HTR-8/SVneo (cell line): ENCODE results near the gene TAF11L2.
"Not testable (repeated sequence)": the region's sequence is repeated elsewhere in the genome, so short reads cannot be mapped to it uniquely, and the experiment has no call there.

ENCODE experiments used
- DNase-seq: peaks from one replicate; pipeline ENCODE4 v3.0.0; 2011; ENCODE audit warnings: low spot score, mixed read lengths; ENCODE audit not compliant: insufficient read length
- FAIRE-seq: peaks from 2 replicates; lab custom pipeline; 2011; peaks lifted over from hg19 to GRCh38; lab: Jason Lieb, UNC

The TAF11L2 gene

DNA sequence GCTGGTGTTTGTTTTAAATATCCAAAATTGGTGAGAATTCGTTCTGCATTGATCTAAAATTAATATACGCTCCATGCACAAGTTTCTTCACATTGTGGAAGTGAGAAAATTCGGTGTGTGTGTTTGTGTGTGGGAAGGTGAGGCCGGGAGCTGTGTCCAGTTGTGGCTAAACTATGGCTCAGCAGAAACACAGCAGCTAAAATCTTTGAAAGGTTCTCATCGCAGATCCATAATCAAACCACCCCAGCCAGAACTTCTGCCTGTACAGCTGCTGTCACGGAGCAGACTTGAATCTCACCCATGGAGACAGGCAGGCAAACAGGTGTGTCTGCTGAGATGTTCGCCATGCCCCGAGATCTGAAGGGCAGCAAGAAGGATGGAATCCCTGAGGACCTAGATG is at the start of gene TAF11L2:
Gene TAF11L2 (plus strand): TSS at position 301 of the 400 bp plus-strand sequence.
- DNase-seq, FAIRE-seq: not testable (repeated sequence)

DNA sequence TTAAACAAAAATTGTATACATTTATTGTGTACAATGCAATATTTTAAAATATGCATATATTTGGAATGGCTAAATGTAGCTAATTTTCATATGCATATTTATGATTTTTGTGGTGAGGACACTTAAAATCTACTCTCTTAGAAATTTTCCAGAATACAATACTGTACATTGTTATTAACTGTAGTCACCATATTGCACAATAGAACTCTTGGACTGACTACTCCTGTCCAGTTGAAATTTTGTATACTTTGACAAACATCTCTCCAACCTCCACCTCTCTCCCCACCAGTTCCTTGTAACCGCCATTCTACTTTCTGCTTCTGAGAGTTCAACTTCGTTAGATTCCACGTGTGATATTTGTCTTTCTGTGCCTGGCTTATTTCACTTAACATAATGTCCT is 49.2 kb upstream of the TAF11L2 start:
- FAIRE-seq = no peak
- no peak for DNase-seq

DNA sequence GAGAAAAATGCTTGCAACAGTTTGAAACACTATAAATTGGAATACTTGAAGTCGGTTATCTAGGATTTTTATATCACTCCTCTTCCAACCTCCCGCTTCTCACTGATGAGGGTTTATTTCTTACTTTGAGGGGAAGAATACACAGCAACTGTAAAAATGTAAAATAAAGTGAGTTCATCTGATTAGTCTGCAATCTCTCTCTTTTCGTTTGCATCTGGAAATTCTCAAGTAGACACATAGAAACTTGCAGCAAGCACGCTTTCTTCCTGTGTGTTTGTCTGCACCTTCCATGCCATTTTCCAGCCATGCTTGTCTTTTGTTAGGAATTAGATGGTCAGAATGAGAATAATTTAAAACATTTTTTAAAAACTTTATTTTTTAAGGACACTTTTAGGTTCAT is 45.1 kb upstream of the TAF11L2 start:
- FAIRE-seq (no peak), DNase-seq (no peak)

DNA sequence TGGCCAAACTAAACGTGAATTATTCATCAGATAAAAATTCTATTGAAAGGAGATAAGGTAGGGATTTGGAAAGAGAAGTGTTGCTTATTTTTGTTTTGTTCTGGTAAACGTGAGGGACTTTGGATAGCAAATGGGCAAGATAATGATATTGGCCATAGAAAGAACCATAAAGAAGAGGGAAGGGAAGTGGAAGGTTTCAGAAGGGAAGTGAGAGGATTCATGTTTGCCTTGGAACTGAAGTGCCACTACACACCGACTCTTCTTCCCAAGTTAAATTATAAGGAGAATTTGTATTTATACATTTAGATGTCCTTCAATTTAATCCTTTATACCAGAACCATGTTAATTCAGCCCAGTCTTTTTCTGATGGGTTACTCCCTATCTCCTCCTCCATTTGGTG is 42.1 kb upstream of the TAF11L2 start:
- DNase-seq = no peak
- FAIRE-seq = no peak

DNA sequence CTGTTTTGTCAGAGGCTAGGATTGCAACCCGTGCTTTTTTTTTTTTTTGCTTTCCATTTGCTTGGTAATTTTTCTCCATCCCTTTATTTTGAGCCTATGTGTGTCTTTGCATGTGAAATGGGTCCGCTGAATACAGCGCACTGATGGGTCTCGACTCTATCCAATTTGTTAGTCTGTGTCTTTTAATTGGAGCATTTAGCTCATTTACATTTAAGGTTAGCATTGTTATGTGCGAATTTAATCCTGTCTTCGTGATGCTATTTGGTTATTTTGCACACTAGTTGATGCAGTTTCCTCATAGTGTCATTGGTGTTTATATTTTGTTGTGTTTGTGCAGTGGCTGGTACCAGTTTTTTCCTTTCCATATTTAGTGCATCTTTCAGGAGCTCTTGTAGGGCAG is 36.2 kb upstream of the TAF11L2 start:
- DNase-seq (no peak), FAIRE-seq (no peak)

DNA sequence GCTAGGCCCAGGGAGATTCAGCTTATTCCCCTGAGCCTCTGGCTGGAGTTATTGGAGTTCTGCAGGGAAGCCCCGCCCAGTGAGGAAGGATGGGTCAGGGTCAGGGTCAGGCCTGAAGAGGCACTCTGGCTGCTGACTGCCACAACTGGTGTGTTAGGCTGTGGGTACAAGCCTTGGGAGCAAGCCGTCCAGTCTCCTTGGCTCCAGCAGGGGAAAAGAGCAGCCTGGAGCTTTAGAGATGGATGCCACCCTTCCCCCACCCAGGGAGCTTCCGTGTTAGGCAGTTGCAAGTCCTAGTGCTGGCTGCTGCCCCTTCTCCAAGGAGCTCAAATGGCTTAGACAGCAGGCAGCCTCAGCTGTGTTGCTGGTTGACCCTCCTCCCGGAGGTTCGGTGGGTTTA is 34.4 kb upstream of the TAF11L2 start:
- DNase-seq = no peak
- no peak for FAIRE-seq

DNA sequence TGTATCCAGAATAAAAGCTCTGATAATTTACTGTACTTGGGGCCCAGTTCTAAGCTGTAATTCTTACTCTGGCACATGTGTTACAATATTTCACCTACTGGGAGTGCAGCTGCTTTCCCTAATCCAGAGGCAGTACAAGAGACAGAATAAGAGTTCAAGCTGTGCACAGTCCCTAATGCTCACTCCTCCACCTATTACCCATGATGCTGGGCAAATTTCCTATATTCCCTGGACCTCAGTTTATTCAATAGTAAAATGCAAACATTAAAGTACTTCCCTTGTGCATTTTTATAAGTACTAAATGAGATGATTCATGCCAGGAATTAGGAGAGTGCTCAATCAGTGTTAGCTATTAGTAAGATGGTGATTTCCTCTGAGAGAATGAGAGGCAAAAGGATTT is 28.0 kb upstream of the TAF11L2 start:
- DNase-seq = no peak
- no peak for FAIRE-seq

DNA sequence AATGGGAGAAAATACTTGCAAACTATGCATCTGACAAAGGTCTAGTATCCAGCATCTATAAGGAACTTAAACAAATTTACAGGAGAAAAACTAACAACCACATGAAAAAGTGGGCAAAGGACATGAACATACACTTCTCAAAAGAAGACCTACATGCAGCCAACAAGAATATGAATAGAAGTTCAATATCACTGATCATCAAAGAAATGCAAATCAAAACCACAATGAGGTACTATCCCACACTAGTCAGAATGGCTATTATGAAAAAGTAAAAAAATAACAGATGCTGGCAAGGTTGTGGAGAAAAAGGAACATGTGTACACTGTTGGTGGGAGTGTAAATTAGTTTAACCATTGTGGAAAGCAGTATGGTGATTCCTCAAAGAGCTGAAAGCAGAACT is 23.0 kb upstream of the TAF11L2 start:
- FAIRE-seq, DNase-seq: not testable (repeated sequence)

DNA sequence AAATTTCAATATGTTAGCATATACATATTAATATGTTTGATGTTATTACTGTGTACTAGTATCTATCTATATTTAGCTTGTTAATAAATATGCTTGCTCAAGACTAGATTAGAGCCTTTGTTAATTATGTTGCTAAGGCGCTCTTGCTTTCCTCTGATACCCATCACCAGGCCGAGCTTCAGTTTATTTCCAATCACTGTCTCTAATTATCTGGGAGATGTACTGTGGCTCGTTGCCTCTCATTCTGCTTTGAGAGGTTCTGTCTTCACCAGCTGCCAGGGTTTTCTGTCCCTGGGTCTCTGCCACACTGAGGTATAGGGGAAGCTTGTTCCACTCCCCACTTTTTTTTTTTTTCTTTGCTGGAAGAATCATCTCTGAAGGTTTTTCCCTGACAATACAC is 21.0 kb upstream of the TAF11L2 start:
- FAIRE-seq = no peak
- DNase-seq = no peak

DNA sequence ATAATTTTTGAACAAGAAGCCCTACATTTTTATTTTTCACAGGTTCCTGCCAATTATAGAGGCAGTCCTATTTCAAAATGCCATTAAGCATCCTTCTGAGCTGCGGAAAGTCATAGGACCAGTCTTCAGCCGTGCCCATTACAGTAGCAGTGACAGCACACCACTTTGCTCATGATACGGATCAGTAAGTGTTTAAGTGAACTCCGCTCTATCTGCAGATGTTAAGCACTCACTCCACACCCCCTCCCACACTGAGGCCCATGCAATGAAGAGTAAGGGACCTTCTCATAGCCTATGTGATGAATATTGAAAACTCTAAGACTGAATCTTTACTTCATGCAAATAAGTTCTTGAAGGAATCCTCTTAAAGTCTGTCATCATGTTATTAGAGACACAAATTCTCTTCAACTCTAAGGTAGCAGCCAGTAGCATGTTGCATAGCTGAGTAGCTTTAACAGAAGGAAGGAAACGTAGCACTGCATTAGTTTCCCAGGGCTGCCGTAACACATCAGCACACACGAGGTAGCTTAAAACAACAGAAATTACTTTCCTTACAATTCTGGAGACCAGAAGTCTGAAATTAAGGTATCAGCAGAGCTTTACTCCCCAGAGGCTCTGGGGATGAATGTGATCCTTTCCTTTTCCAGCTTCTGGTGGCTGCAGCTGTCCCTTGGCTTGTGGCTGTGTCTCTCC is 20.3 kb upstream of the TAF11L2 start:
- FAIRE-seq (no peak), DNase-seq (no peak)

DNA sequence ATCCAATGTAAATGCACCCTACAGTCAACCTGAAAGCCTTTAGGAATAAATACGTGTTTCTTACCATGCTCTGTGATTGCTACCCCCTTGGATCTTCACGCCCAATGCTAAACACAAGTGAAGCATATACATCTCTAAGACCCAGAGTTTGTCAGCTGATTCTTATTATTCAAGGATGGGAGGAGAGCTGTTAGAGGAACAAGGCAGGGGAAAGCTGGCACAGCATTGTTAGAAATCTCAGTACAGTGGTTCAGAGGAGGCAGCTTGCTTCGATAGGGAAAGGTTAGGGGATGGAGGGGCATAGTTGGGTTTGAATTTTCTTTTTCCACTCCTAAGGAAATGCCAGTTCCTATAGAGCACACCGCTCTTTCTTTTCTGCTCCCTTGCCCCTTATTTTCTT is 16.7 kb upstream of the TAF11L2 start:
- DNase-seq = no peak
- FAIRE-seq = no peak

DNA sequence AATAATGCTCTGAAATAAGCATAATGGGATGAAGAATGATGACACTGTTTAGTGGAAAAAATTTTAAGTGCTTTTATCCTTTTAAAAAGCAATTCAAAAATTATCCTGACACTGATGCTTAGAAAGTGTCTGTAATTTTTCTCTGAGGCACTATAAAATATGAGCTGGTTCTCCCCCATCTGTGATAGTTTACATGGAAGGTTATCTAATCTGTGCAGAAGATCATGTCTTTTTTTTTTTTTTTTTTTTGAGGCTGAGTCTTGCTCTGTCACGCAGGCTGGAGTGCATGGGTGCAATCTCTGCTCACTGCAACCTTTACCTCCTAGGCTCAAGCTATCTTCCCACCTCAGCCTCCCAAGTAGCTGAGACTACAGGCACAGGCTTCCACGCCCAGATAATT is 15.2 kb upstream of the TAF11L2 start:
- DNase-seq (no peak), FAIRE-seq (no peak)

DNA sequence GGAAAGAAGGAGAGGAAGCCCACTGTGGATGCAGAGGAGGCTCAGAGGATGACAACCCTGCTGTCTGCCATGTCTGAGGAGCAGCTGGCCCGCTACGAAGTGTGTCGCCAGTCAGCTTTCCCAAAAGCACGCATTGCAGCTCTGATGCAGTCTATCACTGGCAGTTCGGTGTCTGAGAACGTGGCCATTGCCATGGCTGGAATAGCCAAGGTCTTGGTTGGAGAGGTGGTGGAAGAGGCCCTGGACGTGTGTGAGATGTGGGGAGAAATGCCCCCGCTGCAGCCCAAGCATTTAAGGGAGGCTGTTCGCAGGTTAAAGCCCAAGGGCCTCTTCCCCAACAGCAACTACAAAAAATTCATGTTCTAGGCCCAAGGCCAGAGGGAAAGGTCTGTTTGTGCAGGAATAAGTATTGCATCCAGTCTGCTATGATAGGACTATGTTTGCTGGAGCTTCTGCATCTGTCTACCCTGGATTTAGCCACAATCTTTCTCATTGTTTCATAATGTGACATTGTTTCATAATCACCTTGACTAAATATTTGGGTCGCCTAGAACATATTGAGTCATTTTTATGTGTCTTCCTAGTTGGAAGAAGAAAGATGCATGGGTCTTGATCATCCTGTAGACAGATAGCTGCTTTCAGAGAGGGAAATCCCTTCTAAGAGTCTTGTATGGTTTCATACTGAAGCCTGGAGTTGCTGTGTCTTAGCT is 11.4 kb upstream of the TAF11L2 start:
- peak; percentile 55 for FAIRE-seq
- DNase-seq = not testable (repeated sequence)

DNA sequence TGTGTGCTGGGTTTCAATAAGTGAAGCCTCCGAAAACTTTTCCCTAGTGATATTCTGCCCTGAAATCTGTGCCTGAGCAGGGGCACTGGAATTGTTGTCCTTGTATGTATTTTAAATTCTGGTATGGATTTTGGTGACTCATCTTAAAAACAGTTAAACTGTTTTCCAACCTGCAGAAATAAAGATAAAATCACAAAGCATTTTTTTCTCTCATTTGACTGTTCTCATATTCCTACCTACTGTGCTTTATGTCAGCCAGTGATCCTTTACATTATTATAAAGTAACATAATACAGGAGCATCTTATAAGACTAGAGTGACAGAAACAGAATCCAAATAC is 10.9 kb upstream of the TAF11L2 start:
- FAIRE-seq (no peak), DNase-seq (no peak)

DNA sequence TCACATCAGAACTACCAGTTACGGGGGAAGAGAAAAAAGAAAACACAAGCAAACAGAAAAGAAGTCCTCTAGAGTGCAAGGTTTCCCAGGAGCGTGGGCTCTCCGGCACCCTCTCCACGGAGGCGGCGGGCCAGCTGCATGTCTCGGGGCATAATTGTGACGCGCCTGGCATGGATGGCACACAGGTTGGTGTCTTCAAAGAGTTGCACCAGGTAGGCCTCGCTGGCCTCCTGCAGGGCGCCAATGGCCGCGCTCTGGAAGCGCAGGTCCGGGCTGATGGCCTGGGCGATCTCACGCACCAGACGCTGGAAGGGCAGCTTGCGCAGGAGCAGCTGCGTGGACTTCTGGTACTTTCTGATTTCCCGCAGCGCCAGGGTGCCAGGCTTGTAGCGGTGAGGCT is 6.8 kb upstream of the TAF11L2 start:
- FAIRE-seq = peak; percentile 75
- DNase-seq = not testable (repeated sequence)

DNA sequence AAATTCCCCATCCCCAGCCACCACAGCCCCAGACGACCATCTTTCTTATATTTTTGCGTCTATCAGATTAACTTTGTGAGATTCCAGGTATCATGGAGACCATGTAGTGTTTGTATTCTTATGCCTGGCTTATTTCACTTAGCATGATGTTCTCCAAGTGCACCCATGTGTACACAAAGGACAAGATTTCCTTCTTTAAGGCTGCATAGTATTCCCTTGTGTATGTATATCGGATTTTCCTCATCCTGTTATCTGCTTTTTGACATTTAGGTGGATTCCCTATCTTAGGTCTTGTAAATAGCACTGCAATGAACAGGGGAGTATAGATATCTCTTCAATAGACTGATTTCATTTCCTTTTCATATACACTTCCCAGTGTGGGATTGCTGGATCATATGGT is 5.3 kb upstream of the TAF11L2 start:
- DNase-seq = no peak
- FAIRE-seq = peak; percentile 9

DNA sequence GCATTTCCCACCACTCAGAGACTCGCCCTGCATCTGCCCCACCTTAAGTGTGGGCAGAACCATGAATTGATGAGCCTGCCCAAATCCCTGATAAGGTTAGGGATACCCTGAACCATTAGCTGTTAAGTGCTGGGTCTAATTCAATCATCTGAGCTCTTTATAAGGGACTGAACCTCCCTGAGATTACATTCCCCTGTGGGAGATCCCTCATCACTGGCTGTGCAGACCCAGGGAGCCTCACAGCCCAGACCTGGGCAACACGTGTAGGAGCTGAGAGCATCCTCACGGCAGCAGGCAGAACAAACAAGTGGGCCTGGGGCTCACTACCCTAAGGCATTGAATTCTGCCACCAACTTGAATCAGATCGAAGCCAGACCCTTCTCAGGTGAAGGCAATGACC is 585 bp upstream of the TAF11L2 start:
- DNase-seq (no peak), FAIRE-seq (no peak)

DNA sequence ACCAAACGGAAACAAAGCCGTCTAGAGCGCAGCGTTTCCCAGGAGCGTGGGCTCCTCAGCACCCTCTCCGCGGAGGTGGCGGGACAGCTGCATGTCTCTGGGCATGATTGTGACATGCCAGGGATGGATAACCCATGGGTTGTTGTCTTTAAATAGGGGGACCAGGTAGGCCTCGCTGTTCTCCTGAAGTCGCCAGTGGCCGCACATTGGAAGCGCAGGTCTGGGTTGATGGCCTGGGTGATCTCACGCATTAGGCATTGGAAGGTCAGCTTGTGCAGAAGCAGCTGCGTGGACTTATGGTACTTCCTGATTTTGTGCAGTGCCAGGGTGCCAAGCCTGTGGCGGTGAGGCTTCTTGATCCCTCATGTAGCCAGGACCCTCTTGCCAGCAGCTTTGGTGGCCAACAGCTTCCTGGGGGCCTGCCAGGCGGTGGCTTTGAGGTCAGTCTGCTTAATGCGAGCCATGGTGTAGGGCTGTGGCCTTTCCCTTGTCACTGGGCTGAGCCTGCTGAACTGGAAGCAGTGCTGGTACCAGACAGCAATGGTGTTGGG is 13.8 kb downstream of the TAF11L2 start:
- DNase-seq (no peak), FAIRE-seq (no peak)

DNA sequence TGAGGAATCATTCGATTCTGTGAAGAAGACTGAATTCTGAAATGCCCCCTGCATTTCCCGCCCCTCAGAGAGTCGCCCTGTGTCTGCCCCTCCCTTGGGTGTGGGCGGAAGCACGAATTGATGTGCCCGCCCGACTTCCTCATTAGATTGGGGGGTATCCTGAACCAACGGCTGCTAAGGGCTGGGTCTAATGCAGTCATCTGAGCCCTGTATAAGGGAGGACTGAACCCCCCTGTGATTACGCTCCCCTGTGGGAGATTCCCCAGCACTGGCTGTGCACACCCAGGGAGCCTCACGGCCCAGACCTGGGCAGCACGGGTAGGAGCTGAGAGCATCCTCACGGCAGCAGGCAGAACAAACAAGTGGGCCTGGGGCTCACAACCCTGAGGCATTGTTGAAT is 19.5 kb downstream of the TAF11L2 start:
- FAIRE-seq, DNase-seq: not testable (repeated sequence)

DNA sequence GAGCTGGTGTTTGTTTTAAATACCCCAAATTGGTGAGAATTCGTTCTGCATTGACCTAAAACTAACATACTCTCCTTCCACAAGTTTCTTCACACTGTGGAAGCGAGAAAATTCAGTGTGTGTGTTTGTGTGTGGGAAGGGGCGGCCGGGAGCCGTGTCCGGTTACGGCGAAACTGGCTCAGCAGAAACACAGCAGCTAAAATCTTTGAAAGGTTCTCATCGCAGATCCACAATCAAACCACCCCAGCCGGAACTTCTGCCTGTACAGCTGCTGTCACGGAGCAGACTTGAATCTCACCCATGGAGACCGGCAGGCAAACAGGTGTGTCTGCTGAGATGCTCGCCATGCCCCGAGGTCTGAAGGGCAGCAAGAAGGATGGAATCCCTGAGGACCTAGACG is 20.0 kb downstream of the TAF11L2 start, which contains the start of gene TAF11L3:
Gene TAF11L3 (plus strand): TSS at position 301 of the 400 bp plus-strand sequence.
- not testable (repeated sequence) for FAIRE-seq, DNase-seq

DNA sequence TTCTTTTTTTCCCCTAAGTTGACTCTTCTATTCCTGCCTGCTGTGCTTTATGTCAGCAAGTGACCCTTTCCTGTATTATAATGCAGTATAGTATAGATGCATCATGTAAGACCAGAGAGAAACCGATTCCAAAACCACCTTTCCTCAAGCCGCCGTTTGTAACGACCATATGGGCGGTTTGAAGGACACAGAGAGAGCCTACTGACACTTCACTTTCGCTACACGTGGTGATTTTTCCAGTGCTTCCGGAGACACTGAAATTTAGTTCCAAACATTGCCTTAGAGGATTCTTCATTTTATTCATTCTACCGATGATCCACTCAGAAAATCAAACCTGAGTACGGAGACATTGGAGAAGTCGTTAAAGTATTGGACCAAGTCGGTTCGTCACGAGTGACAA is 21.5 kb downstream of the TAF11L2 start:
- not testable (repeated sequence) for FAIRE-seq, DNase-seq
